HG03342 (cell line): ENCODE data around the gene UBASH3B.
A peak's percentile ranks its signal among the peaks of the same experiment; 100 is the strongest.

Experiments used
- ATAC-seq: cut with Tn5 transposase; IDR thresholded peaks from one replicate; pipeline ENCODE4 v1.9.1; 2021; ENCODE audit warnings: mild to moderate bottlenecking, moderate library complexity; ENCODE audit not compliant: unreplicated experiment

UBASH3B gene

DNA sequence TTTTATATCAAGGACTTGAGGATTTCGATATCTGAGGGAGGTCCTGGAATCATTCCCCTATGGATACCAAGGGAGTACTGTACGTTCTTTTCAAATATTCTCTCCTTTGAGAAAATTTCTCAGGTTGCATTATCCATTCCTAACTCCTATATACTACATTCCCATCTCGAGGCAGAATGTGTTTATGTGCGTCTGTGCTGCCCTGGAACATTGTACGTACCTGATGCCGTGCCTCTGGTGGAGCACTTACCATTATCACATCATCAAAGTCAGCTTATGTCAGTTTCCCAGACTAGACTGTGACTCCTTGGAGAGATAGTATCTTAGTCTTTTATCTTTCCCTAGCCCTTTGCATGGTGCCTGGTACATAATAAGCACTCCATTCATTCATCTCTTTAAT, 21.7 kb downstream of the UBASH3B start:
- no peak for ATAC-seq

DNA sequence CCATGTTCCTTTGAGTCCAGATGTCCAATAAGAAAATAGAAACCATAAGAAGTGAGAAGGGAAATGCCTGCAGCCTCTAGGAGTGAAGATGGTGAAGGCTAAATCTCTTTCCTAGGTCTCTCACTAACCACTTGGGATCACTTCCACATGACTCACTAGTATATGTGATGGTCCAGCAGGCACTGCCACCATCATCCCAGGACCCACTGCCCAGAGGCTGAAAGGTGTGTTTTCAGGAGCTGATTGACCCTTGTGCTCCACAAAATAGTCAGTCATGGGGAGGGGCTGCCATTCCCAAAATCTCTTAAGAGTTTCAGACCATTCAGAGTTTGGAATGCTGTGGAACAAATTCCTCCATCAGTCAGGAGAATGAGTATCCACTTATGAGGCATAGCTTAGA, 22.9 kb downstream of the UBASH3B start:
- ATAC-seq: no peak

DNA sequence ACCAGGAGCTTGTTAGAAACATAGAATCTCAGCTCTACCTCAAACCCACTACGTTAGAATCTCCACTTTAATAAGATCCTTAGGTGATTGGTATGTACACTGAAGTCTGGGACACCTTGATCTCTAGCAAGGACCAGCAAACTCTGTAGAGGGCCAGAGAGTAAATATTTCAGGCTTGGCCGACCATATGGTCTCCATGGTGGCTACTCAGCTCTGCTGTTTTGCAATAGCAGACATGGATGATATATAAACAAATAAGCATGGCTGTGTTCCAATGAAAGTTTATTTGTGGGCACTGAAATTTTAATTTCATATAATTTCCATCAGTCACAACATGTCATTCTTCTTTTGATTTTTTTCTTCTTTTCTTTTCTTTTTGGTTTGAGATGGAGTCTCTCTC, 23.9 kb downstream of the UBASH3B start:
- no peak for ATAC-seq

DNA sequence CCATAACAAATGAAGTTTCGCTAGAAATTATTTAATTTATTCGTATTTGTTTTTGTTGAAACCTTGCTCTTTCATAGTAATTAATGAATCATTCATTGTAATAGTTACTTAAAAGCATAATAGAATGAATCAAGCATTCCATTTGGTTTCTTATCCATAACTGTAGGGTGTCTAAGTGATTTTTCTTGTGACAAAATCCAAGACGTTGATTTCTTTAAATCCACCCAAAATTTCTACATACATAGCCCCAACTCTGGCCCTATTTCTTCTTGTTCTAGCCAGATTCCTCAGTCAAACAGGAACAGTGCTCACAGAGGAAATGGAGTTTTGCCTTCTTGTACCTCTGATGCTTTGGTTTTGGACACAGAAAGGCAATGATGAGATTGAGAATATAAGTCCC, 25.5 kb downstream of the UBASH3B start:
- no peak for ATAC-seq

DNA sequence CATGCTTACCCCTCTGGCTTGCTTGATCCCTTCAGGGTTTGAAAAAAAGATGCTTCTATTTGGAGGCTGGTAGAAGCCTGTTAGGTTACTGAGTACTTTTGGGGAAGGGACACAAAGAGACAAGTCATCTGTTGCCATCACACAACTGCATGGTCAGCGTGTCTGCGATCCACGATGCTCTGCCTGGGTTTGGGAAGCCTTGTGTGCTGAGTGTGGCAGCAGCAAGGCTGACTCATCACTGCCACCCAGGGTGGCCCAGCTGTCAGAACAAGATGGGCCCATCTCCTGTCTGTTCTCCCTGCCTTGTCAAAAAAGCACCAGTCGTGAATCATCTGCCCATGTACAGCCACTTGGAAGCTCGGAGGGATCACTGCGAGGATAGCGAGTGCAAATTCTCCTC, 26.2 kb downstream of the UBASH3B start:
- ATAC-seq: no peak

DNA sequence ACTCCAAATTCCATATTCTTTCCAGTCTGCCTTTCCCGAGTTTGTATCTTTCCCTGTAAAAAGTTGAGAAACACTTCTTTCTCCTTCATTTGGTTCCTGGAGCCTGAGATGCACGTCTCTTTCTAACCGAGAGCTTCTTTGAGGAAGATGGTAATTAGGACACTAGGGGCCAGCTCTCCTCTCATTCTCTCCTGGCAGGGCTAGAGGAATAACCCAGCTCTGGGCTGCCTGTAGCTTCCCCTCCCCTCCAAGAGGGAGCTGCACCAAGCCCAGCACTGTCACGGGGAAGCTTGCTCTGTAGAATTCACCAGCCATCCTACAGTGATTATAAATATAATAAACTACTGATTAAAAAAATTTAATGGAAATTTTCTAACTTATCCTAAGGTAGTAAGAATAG, 26.9 kb downstream of the UBASH3B start:
- ATAC-seq: no peak

DNA sequence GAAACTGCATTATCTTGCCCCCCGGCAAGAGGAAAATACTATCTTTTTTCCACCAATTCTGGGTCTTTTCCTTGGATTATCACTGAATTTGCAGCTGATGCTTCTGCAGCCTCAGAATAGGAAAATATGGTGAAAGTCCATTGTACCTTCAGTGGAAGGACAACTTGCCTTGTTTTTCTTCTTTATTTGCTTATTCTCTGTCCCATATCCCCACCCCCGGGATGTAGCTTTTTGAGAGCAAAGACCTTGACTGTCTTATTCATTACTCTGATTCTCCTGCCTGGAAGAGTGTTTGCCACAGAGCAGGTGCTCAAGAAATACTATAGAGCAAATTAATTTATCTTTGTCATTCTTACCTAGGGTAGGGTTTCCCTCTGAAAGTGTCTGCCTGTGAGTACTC, 29.5 kb downstream of the UBASH3B start:
- no peak for ATAC-seq

DNA sequence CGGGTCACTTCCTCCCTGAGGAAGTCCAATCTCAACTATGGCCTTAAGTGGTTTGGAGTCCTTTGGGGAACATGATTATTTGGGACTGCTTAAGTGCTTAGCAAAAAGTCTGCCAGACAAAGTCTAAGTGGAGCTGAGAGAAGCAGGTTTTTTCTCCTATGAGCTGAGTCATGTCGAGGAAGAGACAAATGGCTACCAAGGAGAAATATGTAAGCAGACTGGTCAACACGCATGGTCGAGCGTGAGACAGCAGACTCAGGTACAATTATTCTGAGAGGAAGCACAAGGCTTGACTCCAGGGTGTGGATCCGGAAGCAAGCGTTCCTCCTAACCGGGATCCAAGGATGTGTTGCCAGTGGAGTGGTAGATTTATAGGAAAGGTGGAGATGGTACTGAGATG, 30.6 kb downstream of the UBASH3B start:
- no peak for ATAC-seq

DNA sequence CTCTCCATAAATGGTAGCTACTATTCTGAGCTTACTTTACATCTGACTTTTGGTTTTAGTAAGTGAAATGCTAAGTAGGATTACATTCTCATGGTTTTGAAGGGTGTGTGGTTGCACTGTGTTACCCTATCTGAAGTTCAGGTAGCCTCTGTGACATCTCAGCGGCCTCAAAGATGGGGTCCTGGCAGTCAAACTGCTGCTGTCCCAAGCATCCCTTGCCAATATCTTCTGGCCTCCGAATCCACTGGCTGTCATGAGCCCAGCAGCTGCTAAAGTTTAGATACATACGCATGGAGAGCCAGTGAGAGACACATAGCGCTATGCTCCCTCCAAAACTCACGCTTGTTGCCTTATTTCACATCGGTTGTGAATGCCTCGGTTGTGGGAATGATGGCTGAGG, 34.9 kb downstream of the UBASH3B start:
- ATAC-seq: no peak

DNA sequence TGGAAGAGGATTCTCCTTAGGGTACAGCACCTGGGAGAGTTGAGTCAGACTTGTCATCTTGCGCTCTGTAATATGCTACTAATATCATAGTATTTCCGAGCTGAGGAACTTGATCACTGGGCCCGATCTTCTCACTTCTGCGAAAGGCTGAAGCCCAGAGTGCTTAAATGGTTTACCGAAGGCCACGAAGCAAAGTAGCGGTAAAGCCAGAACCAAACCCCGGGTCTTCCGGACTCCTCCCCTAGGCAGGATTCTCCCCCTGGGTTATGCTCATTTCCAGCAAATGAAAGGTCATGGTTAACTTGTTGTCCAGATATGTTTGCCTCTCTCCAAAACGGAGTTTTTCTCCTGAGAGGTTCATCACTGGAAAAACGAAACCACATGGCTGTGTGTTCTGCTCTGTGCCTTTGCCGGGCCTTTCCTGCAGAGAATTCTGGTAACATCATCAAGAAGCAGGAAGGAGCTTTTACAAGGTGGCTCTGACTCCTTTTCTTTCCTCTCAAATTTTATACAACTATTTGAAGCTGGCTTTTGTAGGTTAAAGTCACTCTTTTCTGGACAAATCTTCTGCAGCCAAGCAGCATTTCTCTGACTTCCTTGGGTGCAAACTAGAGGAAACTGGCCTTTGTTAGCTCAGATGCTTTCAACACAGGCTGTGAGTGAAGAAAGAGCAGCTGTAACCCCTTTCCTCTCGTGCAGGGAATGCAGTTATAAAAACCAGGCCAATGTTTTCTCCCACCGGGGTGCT, 35.5 kb downstream of the UBASH3B start:
- no peak for ATAC-seq

DNA sequence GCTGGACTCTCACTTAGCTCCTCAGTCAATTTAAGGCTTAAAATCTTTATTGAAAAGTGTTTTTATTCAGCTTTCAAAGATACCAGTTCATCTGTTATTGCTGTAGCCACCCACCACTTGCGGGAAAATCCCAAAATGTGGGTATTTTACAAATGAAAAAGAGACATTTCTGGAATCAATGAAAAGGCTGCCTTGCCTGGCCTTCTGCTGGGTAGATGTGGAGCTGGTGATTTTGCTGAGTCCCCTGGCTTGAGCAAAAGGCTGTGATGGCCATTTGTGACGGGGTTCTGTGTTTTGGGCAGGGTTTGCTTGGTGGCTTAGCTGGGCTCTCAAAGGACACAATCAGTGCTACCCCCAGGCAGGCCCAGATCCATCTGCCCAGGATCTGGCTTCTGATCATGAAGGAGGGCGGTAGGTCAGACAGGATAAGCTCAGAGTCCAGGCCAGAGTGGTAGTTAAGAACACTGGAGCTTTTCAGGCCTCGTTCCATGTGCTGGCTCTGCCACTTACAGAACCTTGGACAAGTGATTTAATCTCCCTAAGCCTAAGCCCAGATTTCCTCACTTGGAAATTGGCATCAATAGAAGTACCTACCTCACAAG, 36.1 kb downstream of the UBASH3B start:
- ATAC-seq: no peak

DNA sequence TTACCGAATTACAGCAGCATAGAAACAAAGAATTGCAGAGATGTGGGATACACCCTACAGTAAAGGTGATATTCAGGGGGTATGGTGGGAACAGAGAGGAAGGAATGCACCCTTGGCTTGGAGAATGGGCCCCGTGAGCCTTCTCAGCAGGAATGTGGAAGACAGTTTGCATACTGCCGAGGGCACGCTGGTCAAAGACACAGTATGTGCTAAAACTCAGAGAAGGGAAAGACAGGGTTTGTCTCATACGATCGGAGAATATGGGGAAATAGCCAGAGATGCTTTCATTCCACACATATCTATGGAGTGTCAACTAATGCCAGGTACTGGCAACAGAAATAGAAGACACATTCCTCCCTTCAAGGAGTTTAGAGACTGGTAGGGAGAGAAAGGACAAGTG, 36.9 kb downstream of the UBASH3B start:
- no peak for ATAC-seq

DNA sequence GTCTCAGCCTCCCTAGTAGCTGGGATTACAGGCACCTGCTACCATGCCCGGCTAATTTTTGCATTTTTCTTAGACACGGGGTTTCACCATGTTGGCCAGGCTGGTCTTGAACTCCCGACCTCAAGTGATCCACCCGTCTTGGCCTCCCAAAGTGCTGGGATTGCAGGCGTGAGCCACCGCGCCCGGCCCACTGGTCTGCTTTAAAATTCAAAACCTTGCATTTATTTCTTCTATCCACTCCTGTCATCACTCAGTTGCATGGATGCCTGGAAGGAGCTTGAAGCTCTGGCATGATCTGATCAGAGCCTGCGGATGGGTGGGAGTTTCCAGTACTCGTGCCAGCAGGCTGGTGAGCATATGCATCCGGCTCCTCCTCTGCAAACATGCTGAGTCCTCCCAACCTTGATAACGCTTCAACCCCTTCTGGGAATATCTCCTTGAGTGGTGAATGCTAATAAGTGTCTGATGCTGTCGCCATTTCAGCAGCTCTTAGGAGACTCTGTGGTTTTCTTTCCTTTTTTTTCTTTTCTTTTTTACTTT, 39.6 kb downstream of the UBASH3B start:
- no peak for ATAC-seq

DNA sequence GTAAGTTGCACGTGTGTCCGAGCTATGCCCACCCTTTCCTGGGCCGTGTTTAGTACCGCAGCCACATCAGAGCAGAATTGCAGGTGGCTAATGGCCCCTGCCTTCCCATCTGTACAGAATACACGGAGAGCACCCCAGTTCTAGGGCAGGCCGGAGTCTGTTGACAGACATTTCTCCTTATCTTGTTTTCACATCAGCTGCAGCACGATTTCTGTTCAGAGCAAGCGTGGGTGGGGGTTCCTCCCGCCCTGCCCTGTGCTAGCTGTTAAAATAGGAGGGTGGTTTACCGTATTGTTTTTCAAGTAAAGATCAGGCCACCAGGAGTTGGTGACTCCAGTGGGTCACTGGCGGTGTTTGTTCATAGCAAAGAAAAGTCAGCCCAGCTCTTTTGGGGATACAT, 41.1 kb downstream of the UBASH3B start:
- peak; percentile 42 for ATAC-seq

DNA sequence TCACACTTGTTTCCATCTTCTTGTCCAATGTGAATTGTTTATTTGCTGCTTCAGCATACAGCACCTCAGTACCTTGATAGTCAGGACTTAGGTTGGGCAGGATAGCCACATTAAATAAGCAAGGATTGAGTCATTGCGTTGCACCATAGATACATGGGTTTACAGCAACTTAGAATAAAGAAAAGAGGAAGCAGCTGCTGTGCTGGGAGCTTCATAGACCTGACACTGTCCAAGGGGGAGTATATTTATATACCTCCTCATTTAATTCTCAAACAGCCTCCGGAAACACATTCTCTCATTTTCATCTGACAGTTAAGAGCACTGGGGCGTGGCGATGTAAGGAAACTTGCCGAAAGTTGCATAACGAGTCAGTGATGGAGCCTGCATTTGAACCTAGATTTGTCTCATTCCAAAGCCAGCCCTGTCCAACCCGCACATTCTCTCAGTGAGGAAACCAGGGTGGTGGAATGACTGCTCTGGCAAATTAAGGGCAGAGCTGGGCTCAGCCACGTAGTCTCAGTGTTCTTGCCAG, 42.2 kb downstream of the UBASH3B start:
- ATAC-seq: peak; percentile 90

DNA sequence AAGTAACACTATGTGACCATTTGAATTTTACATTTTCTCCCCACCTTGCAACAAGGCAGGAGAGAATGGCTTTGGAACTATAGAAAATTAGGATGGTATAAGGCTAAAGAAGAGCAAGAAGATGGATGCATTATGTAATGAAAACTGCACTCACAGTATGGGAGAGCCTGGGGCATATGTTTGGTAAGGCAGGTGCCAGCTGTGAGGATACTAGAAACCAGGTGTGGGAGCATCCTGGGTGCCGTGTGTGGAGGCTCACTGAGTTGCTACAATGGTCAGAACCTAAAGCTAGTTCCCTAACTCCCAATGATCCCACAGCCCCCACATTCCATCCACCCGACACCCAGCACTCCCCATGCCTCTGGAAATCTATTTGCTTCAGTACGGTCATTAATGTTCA, 42.9 kb downstream of the UBASH3B start:
- no peak for ATAC-seq

DNA sequence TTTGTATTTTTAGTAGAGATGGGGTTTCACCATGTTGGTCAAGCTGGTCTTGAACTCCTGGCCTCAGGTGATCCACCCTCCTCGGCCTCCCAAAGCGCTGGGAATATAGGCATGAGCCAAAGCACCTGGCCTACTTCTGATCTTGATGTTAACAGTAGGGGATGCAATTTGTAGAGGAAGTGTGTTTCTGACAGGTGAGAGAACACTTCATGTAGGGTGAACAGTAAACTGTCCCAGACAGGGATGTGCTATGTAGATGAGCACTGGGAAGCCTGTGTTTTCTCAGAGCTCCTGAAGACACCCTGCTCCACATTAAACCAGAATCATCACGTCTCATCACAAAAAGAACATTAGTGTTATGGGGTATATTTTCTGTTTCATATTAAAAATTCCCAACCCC, 45.1 kb downstream of the UBASH3B start:
- no peak for ATAC-seq

DNA sequence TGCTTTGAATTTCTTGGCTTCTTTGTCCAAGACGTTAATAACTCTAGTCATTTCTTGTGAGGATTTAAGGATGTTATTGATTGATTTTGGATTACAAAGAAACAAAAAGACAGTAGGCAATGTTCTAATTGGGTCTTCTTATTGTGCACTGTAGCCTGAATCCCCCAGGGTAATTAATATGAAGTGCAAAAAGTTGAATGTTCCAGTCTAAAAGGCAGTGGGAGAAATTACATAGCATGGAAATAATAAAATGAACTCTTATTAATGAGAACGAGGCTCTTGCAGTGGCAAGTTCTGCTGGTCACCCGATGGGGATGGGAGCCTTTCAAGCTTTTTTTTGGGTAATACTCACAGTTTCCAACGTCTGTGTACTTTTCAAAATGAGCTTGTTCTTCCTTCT, 45.6 kb downstream of the UBASH3B start:
- ATAC-seq: no peak

DNA sequence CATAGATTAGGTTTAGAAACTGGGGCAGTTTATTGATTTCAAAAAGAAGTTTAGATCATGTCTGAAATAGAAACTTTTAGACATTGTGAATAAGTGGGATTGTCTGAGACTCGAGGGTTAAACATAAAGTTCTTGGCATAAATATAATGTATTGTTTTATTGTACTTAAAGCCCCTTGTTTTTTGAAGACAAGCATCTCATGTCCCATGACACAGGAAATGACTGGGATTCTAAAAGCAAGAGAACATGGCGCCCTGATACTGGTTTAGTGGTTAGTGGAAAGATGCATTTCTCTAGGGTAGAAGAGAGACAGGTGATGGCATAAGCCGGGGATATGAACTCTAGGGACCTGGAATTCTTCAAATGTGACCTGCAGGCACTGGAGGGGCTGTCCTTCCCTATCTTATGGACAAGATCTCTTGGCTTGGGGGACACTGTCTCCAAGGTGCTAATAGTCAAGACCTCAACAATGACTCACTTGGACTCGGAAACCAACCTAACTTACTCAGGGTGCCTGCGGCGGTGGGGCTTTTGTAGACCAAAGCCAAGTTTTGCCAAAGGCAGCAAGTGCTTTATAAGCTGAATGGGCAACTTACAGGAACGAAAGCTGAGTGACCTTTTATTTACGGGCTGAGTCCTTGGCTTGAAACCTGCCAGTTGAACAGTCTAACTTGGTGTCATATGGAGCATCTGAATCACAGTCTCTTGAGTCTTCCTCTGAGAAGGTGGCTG, 48.2 kb downstream of the UBASH3B start:
- no peak for ATAC-seq

DNA sequence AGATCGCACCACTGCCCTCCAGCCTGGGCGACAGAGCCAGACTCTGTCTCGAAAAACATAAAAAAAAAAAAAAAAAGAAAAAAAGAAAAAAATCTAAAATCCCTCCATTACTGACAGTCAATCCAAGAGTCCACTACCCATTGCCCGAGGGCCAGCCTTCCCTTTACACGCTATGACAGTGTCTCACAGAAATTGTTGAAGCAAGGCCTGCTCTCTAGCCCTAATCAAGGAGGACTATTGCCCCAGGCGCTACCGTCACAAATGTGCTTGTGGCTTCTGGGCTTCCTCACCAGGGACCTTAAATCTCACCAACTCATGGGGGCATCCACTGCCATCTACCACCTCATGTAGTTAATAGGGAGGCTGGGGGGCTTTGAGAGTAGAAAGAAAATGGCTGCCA, 49.9 kb downstream of the UBASH3B start:
- no peak for ATAC-seq

DNA sequence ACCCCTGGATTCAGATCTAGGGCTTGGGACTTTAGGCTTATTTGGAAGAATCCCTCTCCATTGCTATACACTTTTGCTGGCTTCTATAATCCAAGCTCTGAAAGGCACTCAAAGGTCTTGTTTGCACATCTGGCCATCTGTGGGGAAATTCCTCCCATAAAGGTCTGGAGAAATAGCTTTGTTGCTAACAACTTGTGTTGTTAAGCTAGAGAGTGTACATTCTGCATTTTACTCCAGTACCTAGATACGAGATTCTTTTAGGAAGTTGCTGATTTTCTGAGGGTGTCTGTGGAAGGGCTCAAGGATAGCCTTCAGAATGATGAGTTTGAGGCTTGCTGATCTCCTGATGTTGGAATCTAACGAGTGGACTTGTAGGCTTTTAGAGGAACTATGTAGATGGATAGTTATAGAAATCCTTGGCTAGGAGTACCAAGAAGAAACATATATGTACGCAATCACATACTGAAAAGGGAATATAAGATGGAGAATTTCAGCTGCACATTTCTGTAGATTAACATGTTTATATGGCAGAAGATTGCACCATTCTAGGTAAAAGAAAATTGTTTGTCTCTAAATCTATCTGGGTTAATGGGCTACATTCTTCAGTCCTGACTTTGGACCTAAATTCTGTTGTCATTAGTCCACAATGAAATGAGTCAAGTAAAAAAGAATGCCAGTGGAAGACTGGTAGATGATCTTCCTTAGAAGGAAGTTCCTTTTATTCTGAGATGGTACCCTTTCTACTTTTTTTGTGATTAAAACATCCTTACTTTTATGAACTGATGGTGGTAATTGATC, 51.0 kb downstream of the UBASH3B start:
- ATAC-seq: no peak
